ENCODE data around the gene TRIM29.

TRIM29 gene

GRCh38 chr11:120124355-120124754, 13.6 kb downstream of the TRIM29 start:
- no peak for DNase-seq
- no peaks in the 10 kb centered on the region for H3K36me3 Mint-ChIP-seq (ENCODE audit: low read depth)
- H3K9me3 Mint-ChIP-seq: no peaks in the 10 kb centered on the region
- no peak overlapping the region for H3K27ac Mint-ChIP-seq
- no peaks in the 10 kb centered on the region for H3K27me3 Mint-ChIP-seq
- H3K4me1 Mint-ChIP-seq (ENCODE audit: low read depth): no peaks in the 10 kb centered on the region
- H3K4me3 Mint-ChIP-seq: no peak overlapping the region

- H3K27me3 Mint-ChIP-seq: no peaks in the 10 kb centered on the region
- H3K9me3 Mint-ChIP-seq: no peaks in the 10 kb centered on the region
- H3K4me1 Mint-ChIP-seq (ENCODE audit: low read depth): no peaks in the 10 kb centered on the region
- DNase-seq: no peak
- H3K27ac Mint-ChIP-seq: no peak overlapping the region
- H3K4me3 Mint-ChIP-seq: no peak overlapping the region
- H3K36me3 Mint-ChIP-seq (ENCODE audit: low read depth): no peaks in the 10 kb centered on the region
Measured at GRCh38 chr11:120123946-120124345, 14.0 kb downstream of the TRIM29 start.

- no peak overlapping the region for H3K4me3 Mint-ChIP-seq
- no peak overlapping the region for H3K27ac Mint-ChIP-seq
- DNase-seq: no peak
- no peaks in the 10 kb centered on the region for H3K9me3 Mint-ChIP-seq
- peaks cover 2% of the 10 kb centered on the region for H3K27me3 Mint-ChIP-seq
- no peaks in the 10 kb centered on the region for H3K4me1 Mint-ChIP-seq (ENCODE audit: low read depth)
- no peaks in the 10 kb centered on the region for H3K36me3 Mint-ChIP-seq (ENCODE audit: low read depth)
Measured at GRCh38 chr11:120122924-120123683, 14.8 kb downstream of the TRIM29 start.

GRCh38 chr11:120121914-120122473, 15.9 kb downstream of the TRIM29 start:
- Mint-ChIP-seq H3K9me3 (no peaks in the 10 kb centered on the region), H3K27me3 (peaks cover 8% of the 10 kb centered on the region), H3K36me3 (ENCODE audit: low read depth) (no peaks in the 10 kb centered on the region), H3K27ac (no peak overlapping the region), H3K4me3 (no peak overlapping the region), H3K4me1 (ENCODE audit: low read depth) (no peaks in the 10 kb centered on the region)
- DNase-seq: no peak

GRCh38 chr11:120121336-120121735, 16.6 kb downstream of the TRIM29 start:
- Mint-ChIP-seq H3K4me1 (ENCODE audit: low read depth) (no peaks in the 10 kb centered on the region), H3K27ac (no peak overlapping the region), H3K9me3 (no peaks in the 10 kb centered on the region)

GRCh38 chr11:120120805-120121335, 17.0 kb downstream of the TRIM29 start:
- H3K27me3 Mint-ChIP-seq: peaks cover 8% of the 10 kb centered on the region
- no peak for DNase-seq
- no peaks in the 10 kb centered on the region for H3K9me3 Mint-ChIP-seq
- H3K4me1 Mint-ChIP-seq (ENCODE audit: low read depth): no peaks in the 10 kb centered on the region
- no peak overlapping the region for H3K27ac Mint-ChIP-seq
- H3K4me3 Mint-ChIP-seq: no peak overlapping the region
- no peaks in the 10 kb centered on the region for H3K36me3 Mint-ChIP-seq (ENCODE audit: low read depth)

More at GRCh38 chr11:120121336-120121735, 16.6 kb downstream of the TRIM29 start:
- Mint-ChIP-seq H3K4me3 (no peak overlapping the region), H3K36me3 (ENCODE audit: low read depth) (no peaks in the 10 kb centered on the region), H3K27me3 (peaks cover 8% of the 10 kb centered on the region)
- DNase-seq: no peak

- no peak for DNase-seq
- H3K4me1 Mint-ChIP-seq (ENCODE audit: low read depth): no peaks in the 10 kb centered on the region
- H3K9me3 Mint-ChIP-seq: no peaks in the 10 kb centered on the region
- no peak overlapping the region for H3K4me3 Mint-ChIP-seq
- no peak overlapping the region for H3K27ac Mint-ChIP-seq
- H3K27me3 Mint-ChIP-seq: peaks cover 8% of the 10 kb centered on the region
- H3K36me3 Mint-ChIP-seq (ENCODE audit: low read depth): no peaks in the 10 kb centered on the region
Measured at GRCh38 chr11:120119121-120119520, 18.8 kb downstream of the TRIM29 start.

GRCh38 chr11:120117991-120118390, 19.9 kb downstream of the TRIM29 start:
- H3K27ac Mint-ChIP-seq: no peak overlapping the region
- DNase-seq: no peak
- H3K4me3 Mint-ChIP-seq: no peak overlapping the region
- peaks cover 8% of the 10 kb centered on the region for H3K27me3 Mint-ChIP-seq
- no peaks in the 10 kb centered on the region for H3K9me3 Mint-ChIP-seq
- no peaks in the 10 kb centered on the region for H3K36me3 Mint-ChIP-seq (ENCODE audit: low read depth)
- H3K4me1 Mint-ChIP-seq (ENCODE audit: low read depth): no peaks in the 10 kb centered on the region

- Mint-ChIP-seq H3K4me3 (no peak overlapping the region), H3K27ac (no peak overlapping the region), H3K9me3 (no peaks in the 10 kb centered on the region), H3K27me3 (peaks cover 8% of the 10 kb centered on the region), H3K4me1 (ENCODE audit: low read depth) (no peaks in the 10 kb centered on the region), H3K36me3 (ENCODE audit: low read depth) (no peaks in the 10 kb centered on the region)
- no peak for DNase-seq
Measured at GRCh38 chr11:120116966-120117365, 20.9 kb downstream of the TRIM29 start.

- Mint-ChIP-seq H3K9me3 (no peaks in the 10 kb centered on the region), H3K4me3 (no peak overlapping the region), H3K4me1 (ENCODE audit: low read depth) (no peaks in the 10 kb centered on the region), H3K27me3 (peaks cover 8% of the 10 kb centered on the region), H3K36me3 (ENCODE audit: low read depth) (no peaks in the 10 kb centered on the region), H3K27ac (no peak overlapping the region)
- no peak for DNase-seq
Measured at GRCh38 chr11:120115272-120116000, 22.5 kb downstream of the TRIM29 start.

- DNase-seq: no peak
- Mint-ChIP-seq H3K36me3 (ENCODE audit: low read depth) (no peaks in the 10 kb centered on the region), H3K4me1 (ENCODE audit: low read depth) (no peaks in the 10 kb centered on the region), H3K27ac (no peak overlapping the region), H3K27me3 (peaks cover 3% of the 10 kb centered on the region), H3K4me3 (no peak overlapping the region), H3K9me3 (no peaks in the 10 kb centered on the region)
Measured at GRCh38 chr11:120112174-120112796, 25.6 kb downstream of the TRIM29 start.

- Mint-ChIP-seq H3K36me3 (ENCODE audit: low read depth) (no peaks in the 10 kb centered on the region), H3K4me3 (no peak overlapping the region)
- no peak for DNase-seq
Measured at GRCh38 chr11:120109531-120109930, 28.4 kb downstream of the TRIM29 start.

GRCh38 chr11:120108785-120109168, 29.1 kb downstream of the TRIM29 start:
- Mint-ChIP-seq H3K36me3 (ENCODE audit: low read depth) (no peaks in the 10 kb centered on the region), H3K9me3 (no peaks in the 10 kb centered on the region), H3K4me1 (ENCODE audit: low read depth) (no peaks in the 10 kb centered on the region), H3K27ac (no peak overlapping the region), H3K27me3 (peaks cover 3% of the 10 kb centered on the region), H3K4me3 (no peak overlapping the region)
- no peak for DNase-seq

More at GRCh38 chr11:120109531-120109930, 28.4 kb downstream of the TRIM29 start:
- H3K27me3 Mint-ChIP-seq: peaks cover 3% of the 10 kb centered on the region
- no peaks in the 10 kb centered on the region for H3K4me1 Mint-ChIP-seq (ENCODE audit: low read depth)
- H3K27ac Mint-ChIP-seq: no peak overlapping the region
- H3K9me3 Mint-ChIP-seq: no peaks in the 10 kb centered on the region

GRCh38 chr11:120108154-120108784, 29.6 kb downstream of the TRIM29 start:
- Mint-ChIP-seq H3K36me3 (ENCODE audit: low read depth) (no peaks in the 10 kb centered on the region), H3K27ac (no peak overlapping the region)
- peak; percentile 79 for DNase-seq

More at GRCh38 chr11:120108154-120108784, 29.6 kb downstream of the TRIM29 start:
- H3K4me3 Mint-ChIP-seq: no peak overlapping the region
- H3K9me3 Mint-ChIP-seq: no peaks in the 10 kb centered on the region
- no peaks in the 10 kb centered on the region for H3K4me1 Mint-ChIP-seq (ENCODE audit: low read depth)
- H3K27me3 Mint-ChIP-seq: peaks cover 3% of the 10 kb centered on the region
